K562 (cell line): Measurements from ENCODE around the gene SREBF1. TPM values are rescaled to one million over a fixed set of nuclear protein-coding genes. Genes with fewer than 3 reads are reported as not detected.
A peak's percentile ranks its signal among the peaks of the same experiment; 100 is the strongest.

ENCODE experiments used
- ATAC-seq: fragments of 200-7000 bp; cut with Tn5 transposase; 3 replicates; pipeline ENCODE4 v1.9.1; 2020; ENCODE audit warnings: moderate library complexity
- BruUV-seq: library from RNA; stranded (reverse); fragments of 400-500 nt; replicated peaks from 2 replicates; lab custom pipeline; 2021; lab: Mats Ljungman, UMichigan
- CTCF ChIA-PET: fragments of 300-600 bp; formaldehyde crosslinking; extraction: SDS; loops from one replicate; lab custom pipeline; 2021; ENCODE audit warnings: low intra/inter-chr PET ratio; lab: Yijun Ruan, JAX
- POLR2A ChIA-PET: fragments of 300-600, 350-650 bp; sonication (Branson Sonifier 250); formaldehyde crosslinking; extraction: SDS; loops from one replicate; lab custom pipeline; 2021; ENCODE audit warnings: antibody characterized with exemption, inconsistent platforms; lab: Yijun Ruan, JAX
- DNase-seq, 4 experiments: peaks; one replicate each; pipeline versions ENCODE4 v3.0.0 to v3.0.0-alpha.2; 2011 to 2018; ENCODE audit warnings: low spot score in 3 of 4, mixed read lengths in 3 of 4; ENCODE audit errors: extremely low read depth in 1 of 4
- FAIRE-seq: peaks from 2 replicates; lab custom pipeline; 2011; peaks lifted over from hg19 to GRCh38; lab: Jason Lieb, UNC
- H2AFZ ChIP-seq: 2 replicates; pipeline ENCODE4 v1.6.0; 2011; ENCODE audit warnings: low read depth, low read length, control low read depth, inconsistent platforms
- H3K27ac ChIP-seq: fragments of 200-600 bp; 3 replicates; pipeline ENCODE4 v1.8.0; 2011; ENCODE audit warnings: low read depth, mild to moderate bottlenecking, control low read depth, inconsistent platforms, low read length, moderate library complexity, mixed read lengths; ENCODE audit errors: extremely low read depth
- H3K27me3 ChIP-seq, 2 experiments: fragments of 300-600 bp in 1 of 2; 2 replicates in 1 of 2; 3 replicates in 1 of 2; pipeline versions ENCODE4 v1.6.0 to v1.8.0; 2011; ENCODE audit warnings: inconsistent platforms in 2 of 2, low read length in 2 of 2, mild to moderate bottlenecking in 1 of 2, mixed read lengths in 1 of 2, moderate library complexity in 1 of 2; ENCODE audit not compliant: control insufficient read depth in 2 of 2, insufficient read depth in 2 of 2
- H3K36me3 ChIP-seq: fragments of 300-600 bp; 3 replicates; pipeline ENCODE4 v1.8.0; 2011; ENCODE audit warnings: mild to moderate bottlenecking, low read length, inconsistent platforms; ENCODE audit not compliant: control insufficient read depth, insufficient read depth
- H3K4me1 ChIP-seq, 2 experiments: fragments of 200-600 bp in 1 of 2; replicated peaks in 1 of 2; 2 replicates in 1 of 2; 3 replicates in 1 of 2; pipeline versions ENCODE4 v1.5.1 to v1.8.0; 2011; ENCODE audit warnings: inconsistent platforms in 2 of 2, low read length in 2 of 2, mild to moderate bottlenecking in 1 of 2, mixed read lengths in 1 of 2, moderate library complexity in 1 of 2; ENCODE audit not compliant: control insufficient read depth in 2 of 2, insufficient read depth in 2 of 2
- H3K4me2 ChIP-seq: 2 replicates; pipeline ENCODE4 v1.6.1; 2011; ENCODE audit warnings: low read length, control low read depth, inconsistent platforms, mixed read lengths; ENCODE audit not compliant: insufficient read depth
- H3K4me3 ChIP-seq: fragments of 200-600 bp; sonication (generic), shearing (Covaris generic); 2 replicates; pipeline ENCODE4 v1.5.1; 2016; ENCODE audit warnings: control low read depth, inconsistent platforms
- H3K79me2 ChIP-seq: fragments of 200-600 bp; 3 replicates; pipeline ENCODE4 v1.8.0; 2011; ENCODE audit warnings: low read length, inconsistent platforms; ENCODE audit not compliant: control insufficient read depth, insufficient read depth
- H3K9ac ChIP-seq, 2 experiments: 2 replicates each; pipeline versions ENCODE4 v1.6.0 to v1.6.1; 2011; ENCODE audit warnings: low read depth in 2 of 2, low read length in 2 of 2, control low read depth in 1 of 2, inconsistent platforms in 1 of 2, mild to moderate bottlenecking in 1 of 2, mixed read lengths in 1 of 2; ENCODE audit not compliant: insufficient read depth in 1 of 2
- H3K9me1 ChIP-seq: one replicate; pipeline ENCODE4 v1.6.0; 2011; ENCODE audit warnings: inconsistent platforms, mild to moderate bottlenecking, low read length, moderate library complexity; ENCODE audit not compliant: control insufficient read depth, insufficient read depth
- H3K9me3 ChIP-seq: replicated peaks from 2 replicates; pipeline ENCODE4 v1.5.1; 2011; ENCODE audit warnings: low read depth, low read length, inconsistent platforms; ENCODE audit not compliant: control insufficient read depth, insufficient read depth
- H4K20me1 ChIP-seq: replicated peaks from 2 replicates; pipeline ENCODE4 v1.6.1; 2011; ENCODE audit warnings: low read length, inconsistent platforms, mixed read lengths; ENCODE audit not compliant: control insufficient read depth, insufficient read depth
- ARID2 ChIP-seq: fragments of 450-650 bp; IDR thresholded peaks from 2 replicates; pipeline ENCODE4 v1.6.1; 2017; ENCODE audit warnings: antibody characterized with exemption, mild to moderate bottlenecking
- CAMTA2 ChIP-seq: fragments of 250-450 bp; sonication (Bioruptor Pico); conservative IDR thresholded peaks from 2 replicates; pipeline ENCODE4 v1.5.1; 2022
- CHD2 ChIP-seq: IDR thresholded peaks from 2 replicates; pipeline ENCODE4 v1.6.1; 2011; ENCODE audit warnings: low read depth, low read length
- MAX ChIP-seq: sonication (generic); formaldehyde crosslinking; IDR thresholded peaks from 2 replicates; pipeline ENCODE4 v1.9.0; 2022; ENCODE audit warnings: mild to moderate bottlenecking, missing genetic modification reagents
- NFATC3 ChIP-seq: fragments of 450-650 bp; IDR thresholded peaks from 2 replicates; pipeline ENCODE4 v1.6.1; 2017; ENCODE audit warnings: mild to moderate bottlenecking
- NKRF ChIP-seq: fragments of 450-650 bp; IDR thresholded peaks from 2 replicates; pipeline ENCODE4 v1.6.1; 2016; ENCODE audit warnings: borderline replicate concordance
- POLR2G ChIP-seq: fragments of 200-400 bp; formaldehyde crosslinking; IDR thresholded peaks from 2 replicates; pipeline ENCODE4 v1.6.1; 2017; ENCODE audit warnings: low read depth, mild to moderate bottlenecking, antibody characterized with exemption, low read length, moderate library complexity
- RBFOX2 ChIP-seq: fragments of 200-400 bp; formaldehyde crosslinking; IDR thresholded peaks from 2 replicates; pipeline ENCODE4 v1.6.1; 2017; ENCODE audit warnings: low read depth, mild to moderate bottlenecking, low read length, moderate library complexity
- SIN3A ChIP-seq, 2 experiments: fragments of 150-350 bp in 1 of 2; IDR thresholded peaks; 2 replicates each; pipeline ENCODE4 v1.6.1; 2011 to 2016; ENCODE audit warnings: borderline replicate concordance in 2 of 2, low read depth in 2 of 2, low read length in 2 of 2, mild to moderate bottlenecking in 2 of 2, moderate library complexity in 2 of 2; ENCODE audit not compliant: control insufficient read depth in 1 of 2
- SPI1 ChIP-seq: IDR thresholded peaks from 2 replicates; pipeline ENCODE4 v1.6.1; 2011; ENCODE audit warnings: low read depth, low read length, control low read depth, borderline replicate concordance
- TBL1XR1 ChIP-seq, 2 experiments: IDR thresholded peaks; 2 replicates each; pipeline ENCODE4 v1.6.1; 2012; ENCODE audit warnings: improper control_type of control experiment in 2 of 2, low read length in 2 of 2, mild to moderate bottlenecking in 1 of 2
- ZNF830 ChIP-seq: fragments of 250-450 bp; sonication (Bioruptor Pico); IDR thresholded peaks from 2 replicates; pipeline ENCODE4 v1.5.0; 2021; ENCODE audit warnings: mild to moderate bottlenecking
- WGBS: fragments of 100-300 bp; shearing (Covaris generic); methylation state at CpG from one replicate; pipeline ENCODE4 v1.1.6; 2016; ENCODE audit warnings: low coverage, mixed read lengths; ENCODE audit not compliant: insufficient coverage; ENCODE audit errors: missing lambda C conversion rate; 5-methylcytosine and 5-hydroxymethylcytosine counted together
- in situ Hi-C: fragments of 300-500 bp; cut with MboI; formaldehyde crosslinking; loops from 4 replicates; pipeline ENCODE4 v1.15.0; 2018; ENCODE audit warnings: inconsistent platforms, mixed read lengths
- intact Hi-C: fragments of 100-400 bp; cut with micrococcal nuclease; formaldehyde crosslinking; loops from 2 replicates; pipeline ENCODE4 v1.14.2; 2022
- polyA plus RNA-seq, 8 experiments: library from polyadenylated mRNA; depleted of rRNA in 4 of 8; stranded (reverse) in 5 of 8; unstranded in 3 of 8; fragments of >200 nt; fragmentation: Nextera tagmentation in 2 of 8; fragmentation: Illumina TruSeq in 1 of 8; extraction: Ambion mirVana in 2 of 8; extraction: Trizol in 1 of 8; gene quantifications; 2 replicates each; pipeline versions ENCODE4 v1.2.1 to v1.2.3, GENCODE V29; 2011 to 2014; ENCODE audit warnings: inconsistent platforms in 1 of 8, missing spikeins in 1 of 8
- total RNA-seq, 7 experiments: library from RNA; depleted of rRNA in 6 of 7; stranded (reverse); fragments of >200 nt in 6 of 7; fragmentation: Illumina TruSeq in 2 of 7; extraction: Trizol in 2 of 7; gene quantifications; 2 replicates each; pipeline versions ENCODE4 v1.2.1 to v1.2.3, GENCODE V29; 2011 to 2021; ENCODE audit warnings: low replicate concordance in 1 of 7

SREBF1 gene
- total and polyA plus RNA-seq, 9 of the 15 experiments (the other 6 are each of a cell fraction or from before 2014, with no cell fraction given) = 1.6 to 169 (median 69.4) TPM

DNA sequence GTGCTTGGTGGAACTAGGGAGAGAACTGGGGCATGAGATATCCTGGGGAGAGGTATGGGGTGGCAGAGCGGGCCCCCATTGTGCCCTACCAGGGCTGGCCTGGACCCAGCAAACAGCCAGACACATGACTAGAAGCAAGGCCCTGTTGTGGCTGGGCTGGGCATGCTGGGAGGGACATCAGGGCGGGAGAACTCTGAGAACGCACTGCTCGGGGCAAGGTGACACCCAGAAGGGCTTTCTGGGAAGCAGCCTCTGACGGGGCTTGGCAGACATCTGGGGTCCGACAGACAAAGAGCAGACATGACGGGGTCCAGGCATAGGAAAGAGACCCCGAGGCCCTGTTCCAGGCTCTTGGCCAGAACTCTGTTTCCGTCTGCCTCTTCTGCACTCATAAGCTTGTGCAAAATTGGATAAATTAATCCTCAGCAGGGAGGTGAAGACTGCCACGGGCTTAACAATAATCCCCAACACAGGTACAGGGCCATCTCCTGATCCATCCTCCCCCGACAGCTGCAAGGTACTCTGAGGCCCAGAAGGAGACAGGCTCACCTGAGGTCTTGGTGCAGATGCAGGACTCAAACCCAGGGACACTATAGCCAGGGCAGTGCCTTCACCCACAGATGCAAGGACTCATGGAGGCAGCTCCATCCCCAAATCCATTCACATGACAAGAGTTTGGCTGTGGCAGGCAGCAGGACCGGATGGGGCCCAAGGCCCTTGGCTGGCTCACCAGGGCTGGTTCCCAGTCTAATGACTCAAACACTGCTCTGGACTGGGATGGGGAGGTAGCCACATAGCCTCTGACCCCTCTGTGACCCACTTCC is 5.4 kb downstream of the SREBF1 start:
- POLR2A ChIA-PET = interaction anchor here (2.2 kb wide), 1 partner anchor 12 kb away, joined by 9 read pairs; no protein-coding TSS in a partner anchor

DNA sequence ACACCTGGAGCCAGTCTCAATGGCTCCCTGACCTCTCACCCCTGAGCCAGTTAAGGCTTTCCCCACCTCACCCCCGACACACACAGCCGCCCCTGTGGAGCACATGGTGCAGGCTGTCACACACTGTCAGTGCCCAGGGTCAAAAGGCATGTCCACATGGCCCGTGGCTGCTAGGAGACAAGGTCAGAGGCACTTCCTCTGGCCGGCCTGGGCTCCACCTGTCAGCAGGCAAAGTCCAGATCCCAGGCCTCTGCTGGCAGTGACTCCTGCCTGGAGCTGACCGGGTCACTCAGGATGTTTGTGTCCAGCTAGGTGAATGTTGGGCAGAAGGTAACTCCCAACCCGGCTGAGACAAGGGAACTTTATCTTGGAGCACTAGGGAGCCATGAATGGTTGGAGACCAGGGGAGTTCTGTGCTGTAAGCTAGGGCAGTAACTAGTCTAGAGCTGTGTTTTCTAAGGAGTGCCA is 6.0 kb downstream of the SREBF1 start:
- in situ Hi-C loops (no loop called here), intact Hi-C loops (no loop called here)
- WGBS = 53% methylated on average over 3 of the region's 6 CpGs
- Histone ChIP-seq H3K9me3 (no peaks in the 10 kb centered on the region), H3K27ac (no peak overlapping the region; the same call in 2 of the 3 replicates), H3K4me3 (no peak overlapping the region), H2AFZ (no peak overlapping the region), H3K9ac (peak overlapping the region in 1 of 2 experiments; percentile 85; a peak in 2 of 4 replicates), H3K79me2 (peaks cover 96% of the 10 kb centered on the region), H3K36me3 (peaks cover 83% of the 10 kb centered on the region; the same call in 2 of the 3 replicates), H3K9me1 (no peaks in the 10 kb centered on the region), H3K27me3 (no peaks in the 10 kb centered on the region), H4K20me1 (peaks cover 27% of the 10 kb centered on the region; the same call in 1 of the 2 replicates), H3K4me2 (no peak overlapping the region), H3K4me1 (peaks cover 52 to 53% of the 10 kb centered on the region in 2 experiments)
- DNase-seq (no peak), FAIRE-seq (no peak), ATAC-seq (no peak)
- POLR2A ChIA-PET = no interaction called here
- CTCF ChIA-PET = no interaction called here
- BruUV-seq = no TSS peak
- TF ChIP-seq MAX (CRISPR knock-in tag) = peak; percentile 85
- TF ChIP-seq NKRF = no peak; the same call in 1 of the 2 replicates
- peak in 1 of 2 experiments; percentile 70; a peak in 1 of 4 replicates for TF ChIP-seq SIN3A (IDR thresholded peaks at IDR 0.05; ENCODE audit: borderline replicate concordance in 2 of 2, control insufficient read depth in 1 of 2, low read depth in 2 of 2, low read length in 2 of 2)
- no peak for TF ChIP-seq ZNF830 (CRISPR knock-in tag)
- TF ChIP-seq RBFOX2 = peak; percentile 54
- TF ChIP-seq CAMTA2 = no peak
- no peak for TF ChIP-seq NFATC3
- peak; percentile 30; the same call in 1 of the 2 replicates for TF ChIP-seq SPI1
- TF ChIP-seq TBL1XR1 (IDR thresholded peaks at IDR 0.05; ENCODE audit: low read length in 2 of 2) = no peak
- no peak for TF ChIP-seq ARID2

More for the DNA sequence above, 5.4 kb downstream of the SREBF1 start:
- Histone ChIP-seq H3K4me1 (peaks cover 47 to 53% of the 10 kb centered on the region in 2 experiments), H3K4me2 (no peak overlapping the region), H3K9me1 (no peaks in the 10 kb centered on the region), H3K9me3 (no peaks in the 10 kb centered on the region), H3K36me3 (peaks cover 79% of the 10 kb centered on the region; the same call in 2 of the 3 replicates), H3K9ac (peak overlapping the region in 1 of 2 experiments; percentile 53; a peak in 2 of 4 replicates), H2AFZ (no peak overlapping the region), H4K20me1 (peaks cover 27% of the 10 kb centered on the region; the same call in 1 of the 2 replicates), H3K4me3 (no peak overlapping the region), H3K27ac (no peak overlapping the region), H3K79me2 (peaks cover 96% of the 10 kb centered on the region), H3K27me3 (no peaks in the 10 kb centered on the region)
- CTCF ChIA-PET = no interaction called here
- ATAC-seq (no peak), DNase-seq (no peak), FAIRE-seq (no peak)
- in situ Hi-C loops = no loop called here
- 81% methylated on average over 9 of the region's 12 CpGs for WGBS
- no peak for TF ChIP-seq CHD2
- 0 out of 2 replicates have a peak, but pooled peaks have one; percentile 17 for TF ChIP-seq POLR2G
- no TSS peak for BruUV-seq
- intact Hi-C loops = no loop called here
